Endothelial cell (in vitro differentiated cells): ENCODE data around the gene XYLT1. TPM values are rescaled to one million over a fixed set of nuclear protein-coding genes. Genes with fewer than 3 reads are reported as not detected.

Source experiments
- DNase-seq: peaks from one replicate; pipeline ENCODE4 v3.0.0; 2021; ENCODE audit warnings: low spot score
- H3K27ac Mint-ChIP-seq: one replicate; pipeline ENCODE4 v1.8.0; 2021; ENCODE audit warnings: mixed read lengths, inconsistent platforms; ENCODE audit not compliant: unreplicated experiment
- H3K27me3 Mint-ChIP-seq: one replicate; pipeline ENCODE4 v1.8.0; 2021; ENCODE audit warnings: mild to moderate bottlenecking, moderate library complexity, mixed read lengths, inconsistent platforms; ENCODE audit not compliant: unreplicated experiment
- H3K36me3 Mint-ChIP-seq: one replicate; pipeline ENCODE4 v1.8.0; 2021; ENCODE audit warnings: mild to moderate bottlenecking, low read depth, mixed read lengths, inconsistent platforms; ENCODE audit not compliant: unreplicated experiment
- H3K4me1 Mint-ChIP-seq: one replicate; pipeline ENCODE4 v1.8.0; 2021; ENCODE audit warnings: mild to moderate bottlenecking, mixed read lengths, inconsistent platforms; ENCODE audit not compliant: unreplicated experiment
- H3K4me3 Mint-ChIP-seq: one replicate; pipeline ENCODE4 v1.8.0; 2021; ENCODE audit warnings: mild to moderate bottlenecking, mixed read lengths, inconsistent platforms; ENCODE audit not compliant: unreplicated experiment
- H3K9me3 Mint-ChIP-seq: one replicate; pipeline ENCODE4 v1.8.0; 2021; ENCODE audit warnings: mixed read lengths, inconsistent platforms; ENCODE audit not compliant: unreplicated experiment
- CTCF ChIP-seq: fragments of 200-600 bp; sonication (generic); IDR thresholded peaks from one replicate; pipeline ENCODE4 v1.5.0; 2021; ENCODE audit warnings: antibody characterized with exemption; ENCODE audit not compliant: unreplicated experiment
- total RNA-seq: library from RNA; stranded (reverse); fragmentation: NEBNext Ultra II Directional; extraction: Animal tissue kit (Norgen Biotek cat#: 25700); gene quantifications from one replicate; pipeline ENCODE4 v1.2.1, GENCODE V29; 2021; ENCODE audit not compliant: unreplicated experiment

XYLT1 gene
- total RNA-seq, 1 donor from 2014 or later = 11.1 TPM

GRCh38 chr16:17084130-17084529 lies 386.6 kb downstream of the XYLT1 start:
- H3K27me3 Mint-ChIP-seq = peaks cover 1% of the 10 kb centered on the region
- DNase-seq = no peak
- H3K9me3 Mint-ChIP-seq = no peaks in the 10 kb centered on the region
- TF ChIP-seq CTCF = no peak
- no peaks in the 10 kb centered on the region for H3K36me3 Mint-ChIP-seq
- no peak overlapping the region for H3K27ac Mint-ChIP-seq
- no peak overlapping the region for H3K4me3 Mint-ChIP-seq
- no peaks in the 10 kb centered on the region for H3K4me1 Mint-ChIP-seq

- no peak for DNase-seq
- TF ChIP-seq CTCF = no peak
Observed at GRCh38 chr16:17083628-17084027, 387.1 kb downstream of the XYLT1 start.

GRCh38 chr16:17082095-17082882 lies 388.5 kb downstream of the XYLT1 start:
- Mint-ChIP-seq H3K27ac (no peak overlapping the region), H3K4me1 (no peaks in the 10 kb centered on the region), H3K4me3 (no peak overlapping the region), H3K9me3 (no peaks in the 10 kb centered on the region), H3K36me3 (no peaks in the 10 kb centered on the region), H3K27me3 (peaks cover 1% of the 10 kb centered on the region)
- no peak for TF ChIP-seq CTCF
- no peak for DNase-seq

More at GRCh38 chr16:17083628-17084027, 387.1 kb downstream of the XYLT1 start:
- Mint-ChIP-seq H3K27ac (no peak overlapping the region), H3K4me3 (no peak overlapping the region), H3K36me3 (no peaks in the 10 kb centered on the region), H3K27me3 (peaks cover 1% of the 10 kb centered on the region), H3K4me1 (no peaks in the 10 kb centered on the region), H3K9me3 (no peaks in the 10 kb centered on the region)

- no peak overlapping the region for H3K27ac Mint-ChIP-seq
- DNase-seq = no peak
- no peaks in the 10 kb centered on the region for H3K36me3 Mint-ChIP-seq
- no peak overlapping the region for H3K4me3 Mint-ChIP-seq
- no peak for TF ChIP-seq CTCF
- H3K4me1 Mint-ChIP-seq = no peaks in the 10 kb centered on the region
- H3K27me3 Mint-ChIP-seq = no peaks in the 10 kb centered on the region
- no peaks in the 10 kb centered on the region for H3K9me3 Mint-ChIP-seq
Observed at GRCh38 chr16:17080105-17080504, 390.7 kb downstream of the XYLT1 start.

- H3K9me3 Mint-ChIP-seq = no peaks in the 10 kb centered on the region
- DNase-seq = no peak
- H3K36me3 Mint-ChIP-seq = no peaks in the 10 kb centered on the region
- H3K4me1 Mint-ChIP-seq = no peaks in the 10 kb centered on the region
- no peak overlapping the region for H3K27ac Mint-ChIP-seq
- no peak overlapping the region for H3K4me3 Mint-ChIP-seq
- no peak for TF ChIP-seq CTCF
- no peaks in the 10 kb centered on the region for H3K27me3 Mint-ChIP-seq
Observed at GRCh38 chr16:17078931-17079631, 391.7 kb downstream of the XYLT1 start.
